GM12864 (cell line): ENCODE results near the gene KCNAB1.
"Not testable (repeated sequence)": the region's sequence is repeated elsewhere in the genome, so short reads cannot be mapped to it uniquely, and the experiment has no call there.

Experiments used
- DNase-seq: peaks from one replicate; pipeline ENCODE4 v3.0.0-alpha.2; 2011; ENCODE audit warnings: low read depth
- H3K4me3 ChIP-seq: 2 replicates; pipeline ENCODE4 v1.5.1; 2011; ENCODE audit warnings: mild to moderate bottlenecking, low read depth, low read length, control low read depth
- CTCF ChIP-seq: IDR thresholded peaks from 2 replicates; pipeline ENCODE4 v1.5.1; 2011; ENCODE audit warnings: low read depth, mild to moderate bottlenecking, moderate library complexity, low read length, control low read depth, inconsistent platforms; ENCODE audit errors: missing control alignments

The KCNAB1 gene

GRCh38 chr3:156215751-156216150, 95.4 kb downstream of the KCNAB1 start:
- no peak overlapping the region for H3K4me3 ChIP-seq
- no peak for TF ChIP-seq CTCF
- no peak for DNase-seq

- TF ChIP-seq CTCF, result no peak
- DNase-seq, result no peak
- H3K4me3 ChIP-seq, result no peak overlapping the region
These were observed 95.8 kb downstream of the KCNAB1 start for GRCh38 chr3:156216216-156216615.

- no peak for TF ChIP-seq CTCF
- DNase-seq, result no peak
- no peak overlapping the region for H3K4me3 ChIP-seq
These were observed 96.5 kb downstream of the KCNAB1 start for GRCh38 chr3:156216852-156217251.

GRCh38 chr3:156217674-156218352, 97.4 kb downstream of the KCNAB1 start:
- no peak overlapping the region for H3K4me3 ChIP-seq
- DNase-seq, result no peak
- no peak for TF ChIP-seq CTCF

GRCh38 chr3:156218353-156218744, 98.0 kb downstream of the KCNAB1 start:
- H3K4me3 ChIP-seq, result no peak overlapping the region
- TF ChIP-seq CTCF, result no peak
- DNase-seq, result no peak

- not testable (repeated sequence) for H3K4me3 ChIP-seq, DNase-seq
These were observed 102.0 kb downstream of the KCNAB1 start for GRCh38 chr3:156222381-156222780.

- not testable (repeated sequence) for DNase-seq, H3K4me3 ChIP-seq
These were observed 103.7 kb downstream of the KCNAB1 start for GRCh38 chr3:156224046-156224445.

- no peak overlapping the region for H3K4me3 ChIP-seq
- TF ChIP-seq CTCF, result no peak
- DNase-seq, result no peak
These were observed 106.5 kb downstream of the KCNAB1 start for GRCh38 chr3:156226676-156227420.
